BE2C (cell line): ENCODE data around the gene OSTN.

ENCODE experiments used
- DNase-seq: peaks from one replicate; pipeline ENCODE4 v3.0.0-alpha.2; 2020
- H3K27me3 ChIP-seq: fragments of 250-450 bp; sonication (Bioruptor Pico); 2 replicates; pipeline ENCODE4 v1.5.1; 2020; ENCODE audit warnings: mild to moderate bottlenecking
- H3K36me3 ChIP-seq: fragments of 250-450 bp; sonication (Bioruptor Pico); 2 replicates; pipeline ENCODE4 v1.5.1; 2020; ENCODE audit warnings: mild to moderate bottlenecking
- H3K4me1 ChIP-seq: fragments of 250-450 bp; sonication (Bioruptor Pico); 2 replicates; pipeline ENCODE4 v1.5.1; 2020
- H3K4me3 ChIP-seq: 2 replicates; pipeline ENCODE4 v1.5.1; 2011; ENCODE audit warnings: low read depth, low read length
- H3K9me3 ChIP-seq: fragments of 250-450 bp; sonication (Bioruptor Pico); 2 replicates; pipeline ENCODE4 v1.5.1; 2020
- CTCF ChIP-seq: IDR thresholded peaks from 2 replicates; pipeline ENCODE4 v1.5.1; 2012; ENCODE audit warnings: mild to moderate bottlenecking, low read depth, low read length

The OSTN gene

GRCh38 chr3:191282251-191283185, 83.5 kb downstream of the OSTN start:
- DNase-seq, result no peak
- no peaks in the 10 kb centered on the region for H3K36me3 ChIP-seq
- no peaks in the 10 kb centered on the region for H3K4me1 ChIP-seq
- TF ChIP-seq CTCF, result no peak
- no peaks in the 10 kb centered on the region for H3K9me3 ChIP-seq
- peaks cover 5% of the 10 kb centered on the region; the same call in 1 of the 2 replicates for H3K27me3 ChIP-seq
- no peak overlapping the region for H3K4me3 ChIP-seq

GRCh38 chr3:191283400-191283799, 84.4 kb downstream of the OSTN start:
- no peak for TF ChIP-seq CTCF
- Histone ChIP-seq H3K27me3 (peaks cover 5% of the 10 kb centered on the region; the same call in 1 of the 2 replicates), H3K4me1 (no peaks in the 10 kb centered on the region), H3K9me3 (no peaks in the 10 kb centered on the region), H3K36me3 (no peaks in the 10 kb centered on the region), H3K4me3 (no peak overlapping the region)
- DNase-seq, result no peak

- TF ChIP-seq CTCF, result no peak
- no peaks in the 10 kb centered on the region for H3K27me3 ChIP-seq
- no peaks in the 10 kb centered on the region for H3K4me1 ChIP-seq
- no peaks in the 10 kb centered on the region for H3K36me3 ChIP-seq
- DNase-seq, result no peak
- H3K4me3 ChIP-seq, result no peak overlapping the region
- H3K9me3 ChIP-seq, result no peaks in the 10 kb centered on the region
Observed at GRCh38 chr3:191290311-191291025, 91.4 kb downstream of the OSTN start.

- Histone ChIP-seq H3K27me3 (no peaks in the 10 kb centered on the region), H3K4me1 (no peaks in the 10 kb centered on the region)
- no peak for DNase-seq
Observed at GRCh38 chr3:191292243-191293015, 93.4 kb downstream of the OSTN start.

GRCh38 chr3:191294291-191294690, 95.2 kb downstream of the OSTN start:
- Histone ChIP-seq H3K36me3 (no peaks in the 10 kb centered on the region), H3K4me3 (no peak overlapping the region), H3K27me3 (no peaks in the 10 kb centered on the region), H3K4me1 (no peaks in the 10 kb centered on the region), H3K9me3 (no peaks in the 10 kb centered on the region)
- DNase-seq, result no peak
- no peak for TF ChIP-seq CTCF

More at GRCh38 chr3:191292243-191293015, 93.4 kb downstream of the OSTN start:
- H3K9me3 ChIP-seq, result no peaks in the 10 kb centered on the region
- TF ChIP-seq CTCF, result no peak
- no peak overlapping the region for H3K4me3 ChIP-seq
- H3K36me3 ChIP-seq, result no peaks in the 10 kb centered on the region
